GM19193 (cell line): ENCODE results near the gene TLR1.

Source experiments
- POLR2A ChIP-seq: IDR thresholded peaks from 4 replicates; pipeline ENCODE4 v1.6.1; 2011; ENCODE audit not compliant: insufficient read depth, insufficient read length; ENCODE audit errors: extremely low read depth

Gene TLR1

DNA sequence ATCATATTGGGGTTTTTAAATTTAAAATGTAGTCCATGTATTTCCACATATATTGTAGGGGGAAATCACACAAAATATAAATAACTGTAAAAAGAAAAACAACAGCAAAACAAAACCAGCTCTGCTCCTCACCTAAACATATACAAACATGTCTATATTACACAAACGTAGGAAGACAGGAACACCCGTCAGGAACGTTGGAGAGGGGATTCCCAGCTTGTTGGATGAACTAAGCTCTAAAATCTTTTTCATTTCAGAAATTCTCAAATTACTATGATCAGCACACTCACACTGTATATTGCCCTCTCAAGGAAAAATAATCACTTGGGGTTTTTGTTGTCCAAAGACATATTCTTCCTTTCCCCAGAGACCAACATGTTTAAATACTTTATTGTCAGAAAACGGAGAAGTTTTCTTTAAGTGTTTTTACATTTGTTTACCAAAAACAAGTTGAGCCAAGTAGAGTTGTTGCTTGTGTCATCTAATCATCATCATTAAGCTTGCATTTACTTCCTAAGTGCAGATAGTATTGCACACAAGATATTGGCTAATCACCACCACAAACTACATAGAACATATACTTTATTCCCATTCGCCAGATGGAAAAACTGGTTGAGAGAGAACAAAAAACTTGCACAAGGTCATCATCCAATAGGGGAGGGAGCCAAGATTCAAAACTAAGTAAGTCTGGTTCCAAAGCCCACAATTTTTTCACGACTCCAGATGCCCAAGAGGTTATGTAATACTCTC, 19.4 kb downstream of the TLR1 start:
- TF ChIP-seq POLR2A, result no peak

DNA sequence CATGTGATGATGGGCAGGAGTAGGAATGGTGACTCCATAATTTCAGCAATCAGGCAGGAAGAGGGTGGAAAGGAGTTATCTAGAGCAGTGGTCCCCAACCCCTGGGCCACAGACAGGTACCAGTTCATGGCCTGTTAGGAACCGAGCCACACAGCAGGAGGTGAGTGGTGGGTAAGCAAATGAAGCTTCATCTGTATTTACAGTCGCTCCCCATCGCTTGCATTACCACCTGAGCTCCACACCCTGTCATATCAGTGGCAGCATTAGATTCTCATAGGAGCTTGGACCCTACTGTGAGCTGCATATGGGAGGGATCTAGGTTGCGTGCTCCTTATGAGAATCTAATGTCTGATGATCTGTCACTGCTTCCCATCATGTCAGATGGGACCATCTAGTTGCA, 20.4 kb downstream of the TLR1 start:
- no peak for TF ChIP-seq POLR2A

DNA sequence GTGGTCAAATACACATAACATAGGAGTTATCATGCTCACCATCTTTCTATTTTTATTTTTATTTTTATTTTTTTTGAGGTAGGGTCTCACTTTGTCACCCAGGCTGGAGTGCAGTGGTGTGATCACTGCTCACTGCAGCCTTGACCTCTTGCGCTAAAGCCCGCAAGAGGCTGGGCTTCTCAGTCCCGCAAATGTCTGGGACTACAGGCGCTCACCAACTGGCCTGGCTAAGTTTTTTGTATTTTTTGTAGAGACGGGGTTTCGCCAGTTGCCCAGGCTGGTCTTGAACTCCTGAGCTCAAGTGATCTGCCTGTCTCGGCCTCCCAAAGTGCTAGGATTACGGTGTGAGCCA, 21.5 kb downstream of the TLR1 start:
- no peak for TF ChIP-seq POLR2A

DNA sequence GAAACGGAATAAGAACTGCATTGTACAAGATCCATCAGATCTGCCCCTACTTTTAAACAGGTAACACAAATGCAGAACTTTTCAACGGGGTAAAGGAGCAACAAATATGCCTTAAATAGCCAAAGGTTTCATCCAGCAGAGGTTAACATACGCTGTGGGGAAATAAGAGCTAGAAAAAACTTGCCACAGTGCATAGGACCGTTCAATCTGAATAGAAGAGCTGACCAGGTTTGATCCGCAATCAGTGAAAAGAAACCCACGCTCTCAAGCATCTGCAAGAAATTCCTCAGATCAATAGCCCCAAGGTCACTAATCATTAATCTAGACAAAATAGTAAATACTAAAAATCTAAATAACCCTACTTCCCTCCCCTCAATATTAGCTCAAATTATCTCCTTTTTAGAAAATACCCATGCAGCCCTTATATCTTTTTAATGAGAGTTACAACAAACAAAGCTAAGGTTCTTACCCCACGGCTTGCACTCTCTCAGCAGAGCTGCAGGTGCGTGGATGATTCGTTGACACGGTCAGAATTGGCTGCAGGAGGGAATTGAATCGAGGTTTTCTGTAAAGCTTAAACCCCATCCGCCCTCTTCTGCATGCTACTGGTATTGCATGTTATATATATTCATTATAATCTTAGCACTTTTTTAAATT, 22.0 kb downstream of the TLR1 start, which contains the start of gene TLR10:
TLR10 (minus strand) TSS at position 539 of the 657 bp plus-strand sequence. CDS start 7,400 bp downstream, outside the sequence.
- TF ChIP-seq POLR2A, result peak; percentile 54

DNA sequence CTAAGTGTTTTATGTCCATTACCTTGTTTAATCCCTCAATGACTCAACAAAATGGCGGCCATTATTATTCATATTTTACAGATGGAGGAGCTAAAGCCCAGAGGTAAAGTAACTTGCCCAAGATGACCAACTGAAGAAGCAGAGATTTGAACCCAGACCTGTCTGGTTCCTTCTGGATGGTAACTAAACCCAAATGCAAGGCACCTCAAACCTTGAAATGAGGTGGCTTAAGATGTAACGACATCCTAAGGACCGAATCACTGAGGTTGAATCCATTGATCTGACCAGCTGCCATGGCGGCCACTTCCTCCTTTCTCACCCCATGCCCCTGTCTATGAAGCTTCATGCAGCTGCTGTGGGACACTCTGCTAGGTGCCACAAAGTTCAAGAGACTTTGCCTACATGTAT, 22.7 kb downstream of the TLR1 start:
- TF ChIP-seq POLR2A, result peak; percentile 34

DNA sequence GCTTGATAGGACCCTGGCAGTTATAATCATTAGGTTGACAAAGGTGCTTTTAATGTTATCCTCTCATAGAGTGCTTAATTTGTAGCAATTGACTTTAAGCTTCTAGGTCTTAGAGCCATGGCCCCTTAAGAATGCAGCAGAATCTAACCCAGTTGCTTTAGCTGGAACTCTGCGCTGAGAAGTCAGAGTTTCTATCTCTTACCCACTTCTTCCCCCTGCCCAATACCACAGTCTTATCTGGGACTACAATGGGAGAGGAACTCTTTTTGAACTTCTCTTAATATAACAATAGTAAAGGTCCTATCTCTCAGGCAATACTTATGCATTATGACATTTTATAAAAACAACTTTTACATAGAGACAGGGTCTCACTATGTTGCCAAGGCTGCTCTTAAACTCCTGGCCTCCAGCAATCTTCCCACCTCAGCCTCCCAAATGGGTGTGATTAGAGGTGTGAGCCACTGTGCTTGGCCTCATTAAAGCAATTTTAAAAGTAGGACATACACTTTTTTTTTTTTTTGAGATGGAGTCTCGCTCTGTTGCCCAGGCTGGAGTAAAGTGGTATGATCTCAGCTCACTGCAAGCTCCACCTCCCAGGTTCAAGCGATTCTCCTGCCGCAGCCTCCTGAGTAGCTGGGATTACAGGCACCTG, 23.6 kb downstream of the TLR1 start:
- no peak for TF ChIP-seq POLR2A

DNA sequence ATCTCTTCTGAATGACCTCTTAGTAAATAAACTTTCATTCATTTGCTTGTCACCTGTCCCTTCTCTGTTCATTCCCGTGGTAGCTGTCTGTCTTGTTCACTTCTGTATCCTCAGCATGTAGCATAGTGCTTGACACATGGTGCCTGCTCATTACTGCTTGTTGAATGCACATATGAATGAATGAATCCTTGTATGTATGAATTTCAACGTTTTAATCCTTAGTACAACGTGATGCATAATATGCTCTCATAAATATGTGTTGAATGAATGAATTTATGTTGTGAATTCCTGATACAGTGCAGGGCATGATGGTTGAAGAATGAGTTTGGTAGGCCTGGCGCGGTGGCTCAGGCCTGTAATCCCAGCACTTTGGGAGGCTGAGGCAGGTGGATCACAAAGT, 24.8 kb downstream of the TLR1 start:
- no peak for TF ChIP-seq POLR2A

DNA sequence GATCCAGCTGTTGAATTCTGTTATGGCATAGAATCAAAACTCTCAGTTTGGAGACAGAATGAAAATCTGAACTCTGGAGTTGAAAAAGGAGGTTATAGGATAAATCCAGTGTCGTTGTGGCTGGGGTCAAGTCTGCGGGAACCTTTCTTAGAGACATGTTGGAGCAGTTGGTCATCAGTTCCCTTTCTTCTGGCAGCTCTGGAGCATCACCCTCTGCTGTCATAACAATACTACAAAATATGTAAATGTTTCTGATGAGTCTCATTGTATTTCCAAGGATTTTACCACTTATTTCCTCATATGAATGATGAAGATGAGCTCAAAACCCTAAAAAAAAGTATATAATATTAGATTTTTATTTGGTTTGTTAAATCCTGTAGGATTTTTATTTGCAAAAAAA, 29.3 kb downstream of the TLR1 start:
- no peak for TF ChIP-seq POLR2A

DNA sequence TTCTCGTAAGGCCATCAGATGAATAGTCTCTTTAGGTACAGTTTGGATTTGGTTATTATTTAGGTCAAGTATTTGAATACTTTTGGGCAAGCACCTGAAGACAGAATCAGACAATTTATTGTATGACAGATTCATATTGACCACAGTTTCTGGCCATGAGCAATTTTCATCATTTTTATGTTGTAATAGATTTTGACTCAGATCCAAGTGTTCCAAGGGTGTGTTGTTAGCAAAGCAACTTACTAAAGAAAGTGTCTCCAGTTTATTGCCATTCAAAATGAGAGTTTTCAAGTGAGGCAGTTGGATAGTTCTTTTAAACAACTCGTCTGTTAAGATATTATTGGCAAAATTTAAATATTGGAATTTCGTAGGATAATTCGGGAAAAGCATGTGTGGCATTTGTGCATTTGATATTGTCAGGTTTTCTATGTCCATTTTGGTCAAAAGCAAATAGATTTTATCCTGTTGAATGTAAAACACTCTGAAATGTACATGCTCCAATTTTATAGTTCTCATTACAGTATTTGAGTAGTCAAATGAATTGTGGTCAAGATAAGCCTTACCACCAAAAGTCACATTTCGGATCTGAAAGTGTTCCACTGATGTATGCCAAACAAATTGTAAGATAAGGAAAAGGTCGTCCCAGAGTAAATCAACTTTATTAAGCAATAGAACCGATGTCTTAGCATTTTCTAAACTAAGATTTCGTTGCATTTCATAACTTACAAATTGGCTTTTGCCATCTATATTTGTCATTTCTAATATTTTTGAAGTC, 30.2 kb downstream of the TLR1 start:
- TF ChIP-seq POLR2A, result no peak

DNA sequence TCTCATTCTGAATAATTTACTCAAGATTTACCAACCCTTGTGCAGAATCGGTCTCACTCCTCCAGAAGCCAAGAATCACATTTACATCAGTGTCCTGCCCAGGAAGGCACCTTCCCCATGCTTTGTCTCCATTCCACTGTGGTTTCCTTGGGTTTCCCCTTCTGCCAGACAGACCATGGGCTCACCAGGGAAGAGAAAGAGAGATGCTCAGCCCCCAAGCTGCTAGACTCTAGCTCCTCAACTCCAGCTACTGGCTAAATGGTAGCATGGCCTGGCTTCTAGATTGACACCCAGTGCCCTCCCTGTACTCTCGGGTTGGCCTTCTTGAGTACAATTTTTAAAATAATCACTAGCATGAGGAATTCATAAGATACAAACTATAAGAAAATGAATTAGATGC, 34.7 kb downstream of the TLR1 start:
- no peak for TF ChIP-seq POLR2A

DNA sequence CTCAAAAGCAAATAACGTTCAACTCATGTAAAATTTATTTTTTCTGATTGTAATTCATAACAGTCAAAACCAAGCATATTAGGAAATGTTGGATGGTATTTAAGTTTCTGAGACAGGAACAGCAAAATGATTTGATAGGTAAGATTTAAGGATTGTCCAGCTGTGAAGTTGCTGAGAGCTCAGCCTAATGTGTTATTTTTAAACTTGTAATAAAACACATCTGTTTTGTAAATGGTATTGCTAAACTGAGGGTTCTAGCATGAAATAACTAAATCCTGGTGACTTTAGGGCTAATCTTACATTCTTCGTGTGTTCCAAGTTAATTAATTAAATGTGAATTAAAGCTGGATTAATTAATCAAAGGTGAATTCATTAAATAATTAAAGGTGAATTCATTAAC, 35.1 kb downstream of the TLR1 start:
- no peak for TF ChIP-seq POLR2A

DNA sequence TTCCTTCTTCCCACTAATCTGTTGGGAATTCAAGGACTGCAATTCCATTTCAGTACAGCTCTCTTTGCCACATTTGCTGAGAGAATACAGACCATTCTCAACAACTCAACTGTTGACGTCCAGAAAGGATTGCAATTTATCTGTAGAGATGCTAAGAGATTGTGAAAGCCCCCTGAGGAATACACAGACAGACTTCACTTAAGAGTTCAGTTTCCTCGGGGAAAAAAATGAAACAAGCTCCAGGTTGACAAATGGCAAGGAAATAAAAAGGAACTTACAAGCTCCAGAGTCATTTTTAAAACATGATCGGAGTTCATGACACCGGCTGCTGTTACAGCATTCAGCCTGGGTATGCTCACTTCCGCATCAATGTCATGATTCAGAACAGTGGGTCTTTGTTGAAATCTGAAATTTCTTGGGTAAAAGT, 35.6 kb downstream of the TLR1 start:
- no peak for TF ChIP-seq POLR2A

DNA sequence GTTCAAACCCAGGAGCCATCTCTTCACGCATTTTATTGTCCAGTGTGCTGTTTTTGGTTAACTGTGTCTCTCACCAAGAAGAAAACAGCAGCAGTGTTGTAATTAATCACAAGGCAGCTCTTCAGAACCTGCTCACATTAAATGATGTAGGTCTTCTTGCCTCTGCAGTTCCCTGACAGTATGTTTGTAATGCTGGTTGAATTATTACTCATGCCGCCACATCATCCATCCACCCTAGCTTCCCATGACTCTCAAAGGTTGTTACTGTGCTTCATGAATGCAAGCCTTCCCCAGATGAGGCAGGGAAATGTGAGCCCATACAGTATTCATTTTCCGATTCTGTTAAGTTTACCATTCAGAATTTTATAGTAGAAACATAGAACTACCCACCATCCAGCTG, 39.2 kb downstream of the TLR1 start:
- TF ChIP-seq POLR2A, result no peak

DNA sequence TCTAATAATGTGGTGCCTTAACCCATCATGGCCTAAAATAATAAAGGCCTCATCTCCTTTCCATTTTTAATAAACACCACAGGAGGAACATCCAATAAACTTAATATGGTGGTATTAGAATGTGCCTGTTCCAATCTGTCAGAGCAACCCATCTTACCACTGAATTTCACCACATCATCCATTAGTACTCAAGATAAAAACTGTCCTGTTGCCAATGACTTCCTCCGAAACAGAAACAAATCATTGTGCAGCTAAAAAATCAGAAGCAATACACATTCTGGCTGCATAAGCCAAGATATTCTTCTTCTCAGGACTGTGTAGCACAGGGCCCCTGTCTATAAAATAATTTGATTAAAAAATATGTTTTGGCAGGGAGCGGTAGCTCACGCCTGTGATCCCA, 40.3 kb downstream of the TLR1 start:
- TF ChIP-seq POLR2A, result no peak

DNA sequence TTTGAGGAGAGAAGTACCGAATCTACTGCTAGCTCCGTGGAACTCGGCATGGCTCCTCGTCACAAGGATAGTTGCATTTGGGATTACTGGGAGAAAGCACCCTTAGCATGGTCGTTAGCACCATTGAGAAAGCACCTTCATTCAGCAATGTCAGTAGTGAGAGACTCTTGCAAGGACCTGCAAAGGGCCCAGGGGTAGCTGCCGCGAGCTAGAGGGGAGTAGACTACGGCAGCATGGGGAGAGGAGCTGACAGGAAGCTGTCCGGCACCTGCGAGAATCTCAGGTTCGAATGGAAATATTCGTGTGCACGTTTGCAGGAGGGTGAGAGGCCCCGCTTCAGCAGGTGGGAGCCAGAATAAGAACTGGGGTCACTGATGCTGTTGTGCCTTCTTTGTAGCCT, 42.0 kb downstream of the TLR1 start:
- peak; percentile 46 for TF ChIP-seq POLR2A
